Breast epithelium (tissue), 4 donors: ENCODE results near the gene FLVCR2. TPM values are rescaled to one million over a fixed set of nuclear protein-coding genes. Genes with fewer than 3 reads are reported as not detected.

Source experiments
- DNase-seq, 2 donors: peaks; one replicate each; pipeline ENCODE4 v3.0.0-alpha.2; 2019; ENCODE audit warnings: low spot score in 2 of 2
- H3K27ac ChIP-seq, 2 donors: fragments of 200-600 bp; sonication (generic) in 1 of 2; one replicate each; pipeline ENCODE4 v1.5.1; 2016 to 2019; ENCODE audit warnings: mild to moderate bottlenecking in 1 of 2
- H3K27me3 ChIP-seq, 2 donors: fragments of 200-600 bp; sonication (generic) in 1 of 2; one replicate each; pipeline versions ENCODE4 v1.5.1 to v1.6.0; 2017 to 2019; ENCODE audit warnings: control low read depth in 1 of 2, mild to moderate bottlenecking in 1 of 2
- H3K36me3 ChIP-seq: fragments of 200-600 bp; one replicate; pipeline ENCODE4 v1.5.1; 2019
- H3K4me1 ChIP-seq, 2 donors: fragments of 200-600 bp; sonication (generic); one replicate each; pipeline ENCODE4 v1.5.1; 2016 to 2019; ENCODE audit warnings: control low read depth in 1 of 2
- H3K4me3 ChIP-seq, 3 donors: fragments of 200-600 bp; sonication (generic); 1 replicate in 2 of 3; 2 replicates in 1 of 3; pipeline ENCODE4 v1.5.1; 2016 to 2019; ENCODE audit warnings: mild to moderate bottlenecking in 3 of 3, moderate library complexity in 2 of 3
- H3K9me3 ChIP-seq, 2 donors: fragments of 200-600 bp; sonication (generic) in 1 of 2; one replicate each; pipeline ENCODE4 v1.5.1; 2016 to 2019; ENCODE audit warnings: control low read depth in 1 of 2
- POLR2A ChIP-seq: fragments of 450-650 bp; IDR thresholded peaks from one replicate; pipeline ENCODE4 v1.6.1; 2016; ENCODE audit warnings: antibody characterized with exemption, mild to moderate bottlenecking, moderate library complexity
- POLR2AphosphoS5 ChIP-seq, 3 donors: sonication (generic); formaldehyde crosslinking; IDR thresholded peaks; one replicate each; pipeline ENCODE4 v1.6.1; 2017; ENCODE audit warnings: antibody characterized with exemption in 3 of 3
- intact Hi-C: fragments of 100-400 bp; cut with DNase I; formaldehyde crosslinking; loops from one replicate; pipeline ENCODE4 v1.15.1; 2023; ENCODE audit warnings: low total_unique reads
- total RNA-seq, 3 donors: library from RNA; depleted of rRNA; stranded (reverse); fragments of >200 nt; gene quantifications; one replicate each; pipeline ENCODE4 v1.1.0, GENCODE V29; 2016
- TF ChIP-seq, protein P1 (sequence below), 3 donors: fragments of 450-650 bp; IDR thresholded peaks; one replicate each; pipeline ENCODE4 v1.5.1; 2016 to 2017; ENCODE audit warnings: antibody characterized with exemption in 3 of 3, mild to moderate bottlenecking in 3 of 3, moderate library complexity in 3 of 3

The FLVCR2 gene
- total RNA-seq, 3 donors from 2014 or later: 4.6 to 15.4 (median 9.1) TPM

DNA sequence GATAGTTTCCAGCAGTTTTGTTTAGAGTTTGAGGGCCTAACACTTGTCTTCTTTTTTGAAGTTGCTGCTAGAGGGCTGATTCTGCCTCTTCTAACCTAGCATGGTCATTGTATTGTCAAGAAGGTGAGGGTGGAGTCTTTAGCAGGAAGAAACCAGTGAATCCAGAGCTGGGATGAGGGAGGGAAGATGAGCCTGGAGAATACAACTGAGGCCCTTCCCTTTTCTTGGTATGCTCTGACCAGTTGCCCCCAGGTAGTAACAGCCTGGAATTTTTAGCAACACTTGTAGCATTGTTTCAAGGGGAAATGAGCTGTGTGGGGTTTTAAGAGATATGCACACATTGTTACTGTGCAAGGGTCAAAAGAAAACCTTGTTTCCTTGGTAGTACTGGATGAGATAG is 9.0 kb downstream of the FLVCR2 start:
- no peak for DNase-seq
- no peaks in the 10 kb centered on the region for H3K4me1 ChIP-seq
- H3K9me3 ChIP-seq: no peaks in the 10 kb centered on the region
- no peak overlapping the region for H3K27ac ChIP-seq
- TF ChIP-seq POLR2A: no peak
- TF ChIP-seq, protein P1, sequence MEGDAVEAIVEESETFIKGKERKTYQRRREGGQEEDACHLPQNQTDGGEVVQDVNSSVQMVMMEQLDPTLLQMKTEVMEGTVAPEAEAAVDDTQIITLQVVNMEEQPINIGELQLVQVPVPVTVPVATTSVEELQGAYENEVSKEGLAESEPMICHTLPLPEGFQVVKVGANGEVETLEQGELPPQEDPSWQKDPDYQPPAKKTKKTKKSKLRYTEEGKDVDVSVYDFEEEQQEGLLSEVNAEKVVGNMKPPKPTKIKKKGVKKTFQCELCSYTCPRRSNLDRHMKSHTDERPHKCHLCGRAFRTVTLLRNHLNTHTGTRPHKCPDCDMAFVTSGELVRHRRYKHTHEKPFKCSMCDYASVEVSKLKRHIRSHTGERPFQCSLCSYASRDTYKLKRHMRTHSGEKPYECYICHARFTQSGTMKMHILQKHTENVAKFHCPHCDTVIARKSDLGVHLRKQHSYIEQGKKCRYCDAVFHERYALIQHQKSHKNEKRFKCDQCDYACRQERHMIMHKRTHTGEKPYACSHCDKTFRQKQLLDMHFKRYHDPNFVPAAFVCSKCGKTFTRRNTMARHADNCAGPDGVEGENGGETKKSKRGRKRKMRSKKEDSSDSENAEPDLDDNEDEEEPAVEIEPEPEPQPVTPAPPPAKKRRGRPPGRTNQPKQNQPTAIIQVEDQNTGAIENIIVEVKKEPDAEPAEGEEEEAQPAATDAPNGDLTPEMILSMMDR (IDR thresholded peaks at IDR 0.05): no peak
- TF ChIP-seq POLR2AphosphoS5 (IDR thresholded peaks at IDR 0.05): no peak
- intact Hi-C loops: no loop called here
- no peaks in the 10 kb centered on the region for H3K36me3 ChIP-seq
- H3K27me3 ChIP-seq: no peaks in the 10 kb centered on the region
- no peak overlapping the region for H3K4me3 ChIP-seq

DNA sequence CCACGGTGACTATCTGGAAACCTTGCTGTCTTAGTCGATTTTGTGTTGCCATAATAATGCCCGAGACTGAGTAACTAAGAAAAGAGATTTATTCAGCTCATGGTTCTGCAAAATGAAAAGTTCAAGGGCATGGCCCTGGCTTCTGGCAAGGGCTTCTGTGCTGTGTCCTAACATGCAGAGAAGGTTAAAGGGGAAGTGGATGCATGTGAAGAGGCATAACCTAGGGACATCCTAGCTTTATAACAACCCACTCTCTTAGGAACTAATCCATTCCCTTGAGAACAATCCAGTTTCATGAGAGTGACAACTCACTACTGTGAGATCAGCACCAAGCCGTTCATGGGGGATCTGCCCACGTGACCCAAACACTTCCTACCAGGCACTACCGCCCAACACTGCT is 11.5 kb downstream of the FLVCR2 start:
- Histone ChIP-seq H3K36me3 (no peaks in the 10 kb centered on the region), H3K4me1 (no peaks in the 10 kb centered on the region), H3K27me3 (no peaks in the 10 kb centered on the region), H3K4me3 (no peak overlapping the region), H3K9me3 (no peaks in the 10 kb centered on the region), H3K27ac (no peak overlapping the region)
- TF ChIP-seq POLR2AphosphoS5 (IDR thresholded peaks at IDR 0.05) (no peak), POLR2A (no peak)
- TF ChIP-seq, protein P1 (IDR thresholded peaks at IDR 0.05): no peak
- no peak for DNase-seq
- intact Hi-C loops: no loop called here

DNA sequence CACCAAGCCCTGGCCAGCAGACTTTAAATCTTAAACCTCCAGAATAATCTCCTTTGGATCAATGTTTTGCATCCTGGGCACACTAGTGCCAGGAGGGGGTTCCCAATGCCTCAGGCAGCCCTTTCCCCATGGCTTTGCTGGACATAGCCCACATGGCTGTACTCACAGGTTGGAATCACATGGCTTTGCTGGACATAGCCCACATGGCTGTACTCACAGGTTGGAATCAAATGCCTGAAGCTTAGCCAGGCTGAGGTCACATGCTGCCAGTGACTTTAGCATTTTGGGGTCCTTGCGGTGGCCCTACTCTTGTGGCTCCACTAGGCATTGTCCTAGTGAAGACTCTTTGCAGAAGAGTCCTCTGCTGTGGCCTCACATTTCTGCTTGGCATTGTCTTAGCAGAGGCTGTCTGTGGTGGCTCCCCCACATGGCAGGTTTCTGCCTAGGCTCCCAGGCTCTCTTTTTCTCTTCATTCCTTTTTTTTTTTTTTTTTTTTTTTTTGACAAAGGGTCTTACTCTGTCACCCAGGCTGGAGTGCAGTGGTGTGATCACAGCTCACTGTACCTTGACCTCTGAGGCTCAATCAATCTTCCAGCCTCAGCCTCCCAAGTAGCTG is 13.0 kb downstream of the FLVCR2 start:
- no peaks in the 10 kb centered on the region for H3K9me3 ChIP-seq
- DNase-seq: no peak
- no peak overlapping the region for H3K4me3 ChIP-seq
- no peaks in the 10 kb centered on the region for H3K36me3 ChIP-seq
- intact Hi-C loops: no loop called here
- no peaks in the 10 kb centered on the region for H3K27me3 ChIP-seq
- no peak overlapping the region for H3K27ac ChIP-seq
- TF ChIP-seq, protein P1 (IDR thresholded peaks at IDR 0.05): no peak
- TF ChIP-seq POLR2AphosphoS5 (IDR thresholded peaks at IDR 0.05) (no peak), POLR2A (no peak)
- H3K4me1 ChIP-seq: no peaks in the 10 kb centered on the region

DNA sequence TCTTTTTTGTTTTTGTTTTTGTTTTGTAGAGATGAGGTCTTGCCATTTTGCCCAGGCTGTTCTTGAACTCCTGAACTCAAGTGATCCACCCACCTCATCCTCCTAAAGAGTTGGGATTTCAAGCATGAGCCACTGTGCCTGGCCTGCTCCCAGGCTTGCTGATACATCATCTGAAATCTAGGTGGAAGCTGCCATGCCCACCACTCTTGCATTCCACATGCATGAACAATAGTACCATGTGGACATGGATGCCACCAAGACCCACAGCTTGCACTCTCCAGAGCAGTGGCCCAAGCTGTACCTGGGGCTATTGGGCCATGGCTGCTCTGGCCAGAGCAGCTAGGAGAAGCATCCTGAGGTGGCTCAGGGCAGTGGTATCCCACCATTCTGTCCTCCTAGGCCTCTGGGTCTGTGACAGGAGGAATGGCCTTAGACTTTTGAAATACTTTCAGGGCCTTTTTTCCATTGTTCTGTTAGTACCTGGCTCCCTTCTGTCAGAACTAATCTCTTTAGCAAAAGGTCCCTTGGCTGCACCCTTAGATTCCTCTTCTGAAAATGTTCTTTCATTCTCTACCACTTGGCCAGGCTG is 13.7 kb downstream of the FLVCR2 start:
- Histone ChIP-seq H3K36me3 (no peaks in the 10 kb centered on the region), H3K4me3 (no peak overlapping the region), H3K9me3 (no peaks in the 10 kb centered on the region), H3K27ac (no peak overlapping the region), H3K27me3 (no peaks in the 10 kb centered on the region), H3K4me1 (no peaks in the 10 kb centered on the region)
- TF ChIP-seq, protein P1 (IDR thresholded peaks at IDR 0.05): no peak
- TF ChIP-seq POLR2AphosphoS5 (IDR thresholded peaks at IDR 0.05): no peak
- TF ChIP-seq POLR2A: no peak
- DNase-seq: no peak
- intact Hi-C loops: no loop called here

DNA sequence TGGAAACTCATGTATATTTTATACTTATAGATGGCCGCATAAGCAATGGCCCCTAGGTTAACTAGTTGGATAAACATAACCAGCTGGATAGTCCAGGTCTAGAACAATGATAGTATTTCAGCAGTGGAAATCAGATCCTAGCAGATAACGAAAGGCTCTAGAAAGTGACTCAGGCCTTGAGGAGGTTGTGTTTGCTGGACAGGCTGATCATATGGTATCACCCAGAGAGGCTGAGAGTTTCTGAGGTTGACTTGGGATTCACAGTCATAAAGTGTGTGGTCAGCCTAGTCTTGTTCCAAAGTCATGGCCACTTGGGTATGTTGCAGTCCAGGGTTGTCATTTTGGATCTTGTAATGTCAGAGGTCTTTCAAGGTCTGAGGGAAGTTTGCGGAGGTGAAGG is 16.8 kb downstream of the FLVCR2 start:
- Histone ChIP-seq H3K4me3 (no peak overlapping the region), H3K27ac (no peak overlapping the region), H3K9me3 (no peaks in the 10 kb centered on the region), H3K27me3 (no peaks in the 10 kb centered on the region), H3K4me1 (no peaks in the 10 kb centered on the region), H3K36me3 (no peaks in the 10 kb centered on the region)
- intact Hi-C loops: no loop called here
- TF ChIP-seq, protein P1 (IDR thresholded peaks at IDR 0.05): no peak
- TF ChIP-seq POLR2A: no peak
- no peak for TF ChIP-seq POLR2AphosphoS5 (IDR thresholded peaks at IDR 0.05)
- DNase-seq: no peak
